ENCODE results near the gene TCP1. TPM values are rescaled to one million over a fixed set of nuclear protein-coding genes. Genes with fewer than 3 reads are reported as not detected.

TCP1 gene
- total RNA-seq, 1 experiment from 2014 or later = 340 TPM

DNA sequence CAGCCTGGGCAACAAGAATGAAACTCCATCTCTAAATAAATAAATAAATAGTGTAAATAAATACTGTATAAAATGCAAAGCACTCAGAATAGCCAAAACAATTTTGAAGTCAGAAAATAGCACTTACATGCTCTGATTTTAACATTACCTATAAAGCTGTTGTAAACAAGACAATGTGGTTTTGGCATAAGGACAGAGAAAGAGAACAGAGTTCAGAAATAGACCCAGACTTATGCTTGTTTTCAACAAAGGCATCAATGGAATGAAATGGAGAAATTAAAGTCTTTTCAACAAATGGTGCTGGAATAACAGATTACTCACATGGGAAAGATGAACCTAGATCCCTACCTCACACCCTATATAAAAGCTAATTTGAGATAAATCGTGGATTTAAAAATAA is 17.2 kb downstream of the TCP1 start:
- intact Hi-C loops (cut with micrococcal nuclease; ENCODE audit: unreplicated experiment) = no loop called here
- no peaks in the 10 kb centered on the region for H3K4me1 ChIP-seq (ENCODE audit: control insufficient read depth, insufficient read depth, low read length)
- peaks cover 15% of the 10 kb centered on the region for H3K36me3 ChIP-seq (ENCODE audit: control insufficient read depth, insufficient read depth, low read length)
- H3K27me3 ChIP-seq (ENCODE audit: control insufficient read depth, insufficient read depth, low read length) = no peaks in the 10 kb centered on the region
- ChIA-PET CTCF (no interaction called here), POLR2A (interaction anchor here (0.7 kb wide), 1 partner anchor 10 kb away, joined by 3 read pairs; no protein-coding TSS in a partner anchor)
- DNase-seq (ENCODE audit: low read depth, low spot score) (no peak), ATAC-seq (no peak)
- in situ Hi-C loops (cut with HindIII; ENCODE audit: low pct_unique_long_range_greater_than_20kb, low sequenced_read_pairs) = no loop called here
- no peaks in the 10 kb centered on the region for H3K9me3 ChIP-seq (ENCODE audit: control insufficient read depth, insufficient read depth, low read depth, low read length)
- no peak overlapping the region for H3K4me3 ChIP-seq (ENCODE audit: low read depth in 2 of 2, low read length in 2 of 2)
- TF ChIP-seq TCF7L2 (IDR thresholded peaks at IDR 0.05; ENCODE audit: low read depth, low read length) (no peak), SIN3A (IDR thresholded peaks at IDR 0.05; ENCODE audit: borderline replicate concordance, insufficient read depth, low read depth, low read length) (no peak), REST (IDR thresholded peaks at IDR 0.05; ENCODE audit: insufficient read depth in 1 of 2, low read depth in 2 of 2, low read length in 1 of 2) (no peak), POLR2AphosphoS5 (IDR thresholded peaks at IDR 0.05; ENCODE audit: low read depth, low read length) (no peak), CTCF (IDR thresholded peaks at IDR 0.05) (no peak)
- H3K27ac ChIP-seq (ENCODE audit: low read length) = no peak overlapping the region
- no TSS peak for BruUV-seq (replicated peaks)

DNA sequence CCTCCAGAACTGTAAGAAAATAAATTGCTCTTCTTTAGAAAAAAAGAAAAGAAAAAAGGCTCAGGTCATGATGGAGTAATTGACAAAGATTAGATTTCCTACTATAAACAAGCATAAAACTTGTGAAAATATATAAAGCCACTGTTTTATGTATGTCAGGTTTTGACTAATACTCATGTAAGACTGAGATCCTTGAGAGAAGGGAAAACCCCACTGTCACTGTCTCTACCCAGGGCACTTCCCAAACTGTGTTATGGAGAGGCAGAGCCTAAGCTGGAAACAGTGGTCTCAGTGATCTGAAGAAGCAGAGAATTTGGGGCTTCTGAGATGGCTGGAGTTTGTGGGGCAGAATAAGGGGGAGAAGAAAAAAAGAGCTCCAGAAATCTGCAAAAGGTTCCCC is 19.9 kb downstream of the TCP1 start:
- intact Hi-C loops (cut with micrococcal nuclease; ENCODE audit: unreplicated experiment) = no loop called here
- peaks cover 20% of the 10 kb centered on the region for H3K36me3 ChIP-seq (ENCODE audit: control insufficient read depth, insufficient read depth, low read length)

More for the DNA sequence above, 19.9 kb downstream of the TCP1 start:
- no TSS peak for BruUV-seq (replicated peaks)
- Histone ChIP-seq H3K27me3 (ENCODE audit: control insufficient read depth, insufficient read depth, low read length) (no peaks in the 10 kb centered on the region), H3K9me3 (ENCODE audit: control insufficient read depth, insufficient read depth, low read depth, low read length) (no peaks in the 10 kb centered on the region), H3K27ac (ENCODE audit: low read length) (no peak overlapping the region), H3K4me3 (ENCODE audit: low read depth in 2 of 2, low read length in 2 of 2) (no peak overlapping the region), H3K4me1 (ENCODE audit: control insufficient read depth, insufficient read depth, low read length) (no peaks in the 10 kb centered on the region)
- in situ Hi-C loops (cut with HindIII; ENCODE audit: low pct_unique_long_range_greater_than_20kb, low sequenced_read_pairs) = no loop called here
- ChIA-PET POLR2A (interaction anchor here (0.6 kb wide), 1 partner anchor 19 kb away, joined by 3 read pairs; no protein-coding TSS in a partner anchor), CTCF (no interaction called here)
- ATAC-seq (no peak), DNase-seq (ENCODE audit: low read depth, low spot score) (no peak)
- no peak for TF ChIP-seq CTCF (IDR thresholded peaks at IDR 0.05)
- TF ChIP-seq POLR2AphosphoS5 (IDR thresholded peaks at IDR 0.05; ENCODE audit: low read depth, low read length) = no peak
- no peak for TF ChIP-seq REST (IDR thresholded peaks at IDR 0.05; ENCODE audit: insufficient read depth in 1 of 2, low read depth in 2 of 2, low read length in 1 of 2)
- no peak for TF ChIP-seq SIN3A (IDR thresholded peaks at IDR 0.05; ENCODE audit: borderline replicate concordance, insufficient read depth, low read depth, low read length)
- no peak for TF ChIP-seq TCF7L2 (IDR thresholded peaks at IDR 0.05; ENCODE audit: low read depth, low read length)
